ENCODE results near the gene TTC22. TPM values are rescaled to one million over a fixed set of nuclear protein-coding genes. Genes with fewer than 3 reads are reported as not detected.
A peak's percentile ranks its signal among the peaks of the same experiment; 100 is the strongest.

Gene TTC22
- total RNA-seq, 1 experiment from 2014 or later, result 1.8 TPM

- Histone ChIP-seq H3K79me2 (ENCODE audit: insufficient read depth, low read length) (no peaks in the 10 kb centered on the region), H3K4me3 (replicated peaks in 1 of 2; ENCODE audit: low read depth in 1 of 2, low read length in 2 of 2) (no peak overlapping the region), H3K9me3 (ENCODE audit: control insufficient read depth in 1 of 2, insufficient read depth in 1 of 2, low read depth in 1 of 2, low read length in 2 of 2) (no peaks in the 10 kb centered on the region; a peak in 1 of 4 replicates), H3K27ac (ENCODE audit: low read depth, low read length) (no peak overlapping the region), H3K27me3 (ENCODE audit: insufficient read depth, low read length) (no peaks in the 10 kb centered on the region), H3K9me2 (ENCODE audit: insufficient read depth) (no peaks in the 10 kb centered on the region), H2AFZ (ENCODE audit: low read depth, low read length, poor library complexity, severe bottlenecking) (no peak overlapping the region), H3K9ac (ENCODE audit: low read length) (no peak overlapping the region), H3K4me2 (ENCODE audit: low read length) (peak overlapping the region; percentile 49), H3K36me3 (ENCODE audit: control insufficient read depth in 1 of 2, insufficient read depth in 2 of 2, low read length in 2 of 2) (no peaks in the 10 kb centered on the region), H4K20me1 (ENCODE audit: insufficient read depth) (no peaks in the 10 kb centered on the region), H3K4me1 (ENCODE audit: control insufficient read depth in 1 of 2, insufficient read depth in 2 of 2, low read length in 2 of 2) (peaks cover 6 to 17% of the 10 kb centered on the region in 2 experiments; a peak in 3 of 4 replicates)
- peak; percentile 50; the same call in 1 of the 2 replicates for ATAC-seq
- ChIA-PET RAD21 (ENCODE audit: low non-redundant PET in 1 of 2, low total read pairs in 2 of 2, uncharacterized antibody in 2 of 2, unreplicated experiment in 2 of 2) (no interaction called here), CTCF (interaction anchor here (1.0 kb wide), 1 partner anchor 124 kb away, joined by 3 read pairs; no protein-coding TSS in a partner anchor), POLR2A (no interaction called here)
- no peak for TF ChIP-seq POLR2A (IDR thresholded peaks at IDR 0.05; ENCODE audit: borderline replicate concordance, extremely low read depth, insufficient read depth, insufficient read length)
- TF ChIP-seq SRF (IDR thresholded peaks at IDR 0.05; ENCODE audit: low read depth), result no peak
- no peak for TF ChIP-seq POLR2AphosphoS5 (IDR thresholded peaks at IDR 0.05; ENCODE audit: low read depth, low read length)
- no peak for TF ChIP-seq EGR1 (IDR thresholded peaks at IDR 0.05; ENCODE audit: low read depth)
- TF ChIP-seq ZBTB33 (IDR thresholded peaks at IDR 0.05; ENCODE audit: extremely low read depth, insufficient replicate concordance, low read length), result no peak
- DNase-seq (ENCODE audit: low read depth, low spot score), result no peak
- BruUV-seq (replicated peaks), result no TSS peak
- intact Hi-C loops (cut with micrococcal nuclease), result no loop called here
Measured at GRCh38 chr1:54795356-54795665, 5.8 kb downstream of the TTC22 start.

GRCh38 chr1:54794451-54795355, 6.4 kb downstream of the TTC22 start:
- ChIA-PET CTCF (interaction anchor here (1.0 kb wide), 1 partner anchor 123 kb away, joined by 3 read pairs; no protein-coding TSS in a partner anchor), RAD21 (ENCODE audit: low non-redundant PET in 1 of 2, low total read pairs in 2 of 2, uncharacterized antibody in 2 of 2, unreplicated experiment in 2 of 2) (no interaction called here), POLR2A (interaction anchor here (0.6 kb wide), 1 partner anchor 24 kb away, joined by 3 read pairs; no protein-coding TSS in a partner anchor)
- ATAC-seq, result peak; percentile 84
- no peaks in the 10 kb centered on the region; a peak in 1 of 4 replicates for H3K9me3 ChIP-seq (ENCODE audit: control insufficient read depth in 1 of 2, insufficient read depth in 1 of 2, low read depth in 1 of 2, low read length in 2 of 2)
- no peak overlapping the region for H2AFZ ChIP-seq (ENCODE audit: low read depth, low read length, poor library complexity, severe bottlenecking)
- H4K20me1 ChIP-seq (ENCODE audit: insufficient read depth), result no peaks in the 10 kb centered on the region
- no peak for DNase-seq (ENCODE audit: low read depth, low spot score)
- H3K9me2 ChIP-seq (ENCODE audit: insufficient read depth), result no peaks in the 10 kb centered on the region
- no peak overlapping the region for H3K9ac ChIP-seq (ENCODE audit: low read length)
- intact Hi-C loops (cut with micrococcal nuclease), result no loop called here
- H3K36me3 ChIP-seq (ENCODE audit: control insufficient read depth in 1 of 2, insufficient read depth in 2 of 2, low read length in 2 of 2), result no peaks in the 10 kb centered on the region
- H3K4me3 ChIP-seq (replicated peaks in 1 of 2; ENCODE audit: low read depth in 1 of 2, low read length in 2 of 2), result no peak overlapping the region
- H3K27ac ChIP-seq (ENCODE audit: low read depth, low read length), result no peak overlapping the region
- no TSS peak for BruUV-seq (replicated peaks)
- no peaks in the 10 kb centered on the region for H3K27me3 ChIP-seq (ENCODE audit: insufficient read depth, low read length)
- no peaks in the 10 kb centered on the region for H3K79me2 ChIP-seq (ENCODE audit: insufficient read depth, low read length)
- H3K4me2 ChIP-seq (ENCODE audit: low read length), result peak overlapping the region; percentile 49
- H3K4me1 ChIP-seq (ENCODE audit: control insufficient read depth in 1 of 2, insufficient read depth in 2 of 2, low read length in 2 of 2), result peaks cover 6 to 17% of the 10 kb centered on the region in 2 experiments; a peak in 3 of 4 replicates
- TF ChIP-seq CEBPB (IDR thresholded peaks at IDR 0.05; ENCODE audit: low read depth), result no peak
- TF ChIP-seq ZNF274 (IDR thresholded peaks at IDR 0.05; ENCODE audit: low read depth, low read length), result no peak
- no peak for TF ChIP-seq ELF1 (IDR thresholded peaks at IDR 0.05; ENCODE audit: borderline replicate concordance, low read depth)
- peak in 1 of 3 experiments; percentile 28; a peak in 2 of 6 replicates for TF ChIP-seq CTCF (IDR thresholded peaks at IDR 0.05 in 2 of 3, conservative IDR thresholded peaks at IDR 0.05 in 1 of 3; ENCODE audit: borderline replicate concordance in 1 of 3, insufficient read depth in 1 of 3, low read depth in 2 of 3, low read length in 2 of 3)
- TF ChIP-seq RAD21 (IDR thresholded peaks at IDR 0.05; ENCODE audit: low read depth), result 0 out of 2 replicates have a peak, but pooled peaks have one; percentile 31
- no peak for TF ChIP-seq MAX (IDR thresholded peaks at IDR 0.05)
- TF ChIP-seq SIN3A (IDR thresholded peaks at IDR 0.05; ENCODE audit: low read depth), result no peak
- TF ChIP-seq POLR2AphosphoS5 (IDR thresholded peaks at IDR 0.05; ENCODE audit: low read depth, low read length), result no peak
- TF ChIP-seq YY1 (IDR thresholded peaks at IDR 0.05; ENCODE audit: extremely low read depth, insufficient replicate concordance, low read depth, low read length), result no peak
